ENCODE data around the gene ACY1.

Gene ACY1

GRCh38 chr3:52010431-52010830, 27.1 kb downstream of the ACY1 start:
- no peak for DNase-seq

- DNase-seq = no peak
Measured at GRCh38 chr3:52012699-52013098, 29.4 kb downstream of the ACY1 start.

- no peak for DNase-seq
Measured at GRCh38 chr3:52013802-52014598, 30.7 kb downstream of the ACY1 start.

GRCh38 chr3:52014613-52015012, 31.3 kb downstream of the ACY1 start:
- DNase-seq = peak; percentile 4

- DNase-seq = no peak
Measured at GRCh38 chr3:52015438-52016228, 32.3 kb downstream of the ACY1 start.

GRCh38 chr3:52017586-52017985, 34.3 kb downstream of the ACY1 start:
- DNase-seq = no peak

- no peak for DNase-seq
Measured at GRCh38 chr3:52018319-52019000, 35.1 kb downstream of the ACY1 start.

GRCh38 chr3:52019352-52020080, 36.2 kb downstream of the ACY1 start:
- no peak for DNase-seq

- no peak for DNase-seq
Measured at GRCh38 chr3:52020796-52021195, 37.5 kb downstream of the ACY1 start.

GRCh38 chr3:52021489-52022268, 38.3 kb downstream of the ACY1 start:
- DNase-seq = no peak

- no peak for DNase-seq
Measured at GRCh38 chr3:52022323-52023100, 39.2 kb downstream of the ACY1 start.

- no peak for DNase-seq
Measured at GRCh38 chr3:52023101-52023770, 39.9 kb downstream of the ACY1 start.

GRCh38 chr3:52023860-52024764, 40.8 kb downstream of the ACY1 start:
- no peak for DNase-seq

- DNase-seq = no peak
Measured at GRCh38 chr3:52024765-52025452, 41.6 kb downstream of the ACY1 start.

- DNase-seq = no peak
Measured at GRCh38 chr3:52025453-52025852, 42.1 kb downstream of the ACY1 start.

GRCh38 chr3:52026041-52026440, 42.7 kb downstream of the ACY1 start:
- DNase-seq = no peak

- no peak for DNase-seq
Measured at GRCh38 chr3:52028572-52028971, 45.2 kb downstream of the ACY1 start.

GRCh38 chr3:52029053-52029452, 45.7 kb downstream of the ACY1 start:
- DNase-seq = no peak

- no peak for DNase-seq
Measured at GRCh38 chr3:52029535-52029934, 46.2 kb downstream of the ACY1 start.
